ENCODE results near the gene PRKCI. TPM values are rescaled to one million over a fixed set of nuclear protein-coding genes. Genes with fewer than 3 reads are reported as not detected.

The PRKCI gene
- total RNA-seq, 1 experiment from 2014 or later = 25.2 TPM

- Histone ChIP-seq H3K36me3 (ENCODE audit: control insufficient read depth in 1 of 2, insufficient read depth in 2 of 2, low read length in 2 of 2) (peaks cover 0 to 13% of the 10 kb centered on the region in 2 experiments; a peak in 2 of 4 replicates), H3K4me1 (ENCODE audit: control insufficient read depth in 1 of 2, insufficient read depth in 2 of 2, low read length in 2 of 2) (no peaks in the 10 kb centered on the region), H3K9me2 (ENCODE audit: insufficient read depth) (no peaks in the 10 kb centered on the region), H3K4me2 (ENCODE audit: low read length) (no peak overlapping the region), H3K27me3 (ENCODE audit: insufficient read depth, low read length) (no peaks in the 10 kb centered on the region), H3K79me2 (ENCODE audit: insufficient read depth, low read length) (no peaks in the 10 kb centered on the region), H3K27ac (ENCODE audit: low read depth, low read length) (no peak overlapping the region), H3K4me3 (replicated peaks in 1 of 2; ENCODE audit: low read depth in 1 of 2, low read length in 2 of 2) (no peak overlapping the region), H2AFZ (ENCODE audit: low read depth, low read length, poor library complexity, severe bottlenecking) (no peak overlapping the region), H3K9me3 (ENCODE audit: control insufficient read depth in 1 of 2, insufficient read depth in 1 of 2, low read depth in 1 of 2, low read length in 2 of 2) (no peaks in the 10 kb centered on the region), H3K9ac (ENCODE audit: low read length) (no peak overlapping the region), H4K20me1 (ENCODE audit: insufficient read depth) (no peaks in the 10 kb centered on the region)
- RAD21 ChIA-PET (ENCODE audit: low non-redundant PET in 1 of 2, low total read pairs in 2 of 2, uncharacterized antibody in 2 of 2, unreplicated experiment in 2 of 2) = no interaction called here
- DNase-seq (ENCODE audit: low read depth, low spot score) (no peak), ATAC-seq (no peak)
- POLR2A ChIA-PET = no interaction called here
- intact Hi-C loops (cut with micrococcal nuclease) = no loop called here
- no peak for TF ChIP-seq YY1 (IDR thresholded peaks at IDR 0.05; ENCODE audit: extremely low read depth, insufficient replicate concordance, low read depth, low read length)
- TF ChIP-seq RAD21 (IDR thresholded peaks at IDR 0.05; ENCODE audit: low read depth) = no peak
- no peak for TF ChIP-seq MAX (IDR thresholded peaks at IDR 0.05)
- no peak for TF ChIP-seq CBX3 (IDR thresholded peaks at IDR 0.05; ENCODE audit: low read depth)
- TF ChIP-seq EZH2 (IDR thresholded peaks at IDR 0.05) = no peak
- TF ChIP-seq SIN3A (IDR thresholded peaks at IDR 0.05; ENCODE audit: low read depth) = no peak
- no peak for TF ChIP-seq FOSL1 (IDR thresholded peaks at IDR 0.05; ENCODE audit: low read depth)
- TF ChIP-seq ELF1 (IDR thresholded peaks at IDR 0.05; ENCODE audit: borderline replicate concordance, low read depth) = no peak
- TF ChIP-seq CTCF (IDR thresholded peaks at IDR 0.05 in 2 of 3, conservative IDR thresholded peaks at IDR 0.05 in 1 of 3; ENCODE audit: borderline replicate concordance in 1 of 3, insufficient read depth in 1 of 3, low read depth in 2 of 3, low read length in 2 of 3) = no peak
- TF ChIP-seq EGR1 (IDR thresholded peaks at IDR 0.05; ENCODE audit: low read depth) = no peak
- TF ChIP-seq SP1 (IDR thresholded peaks at IDR 0.05; ENCODE audit: low read depth) = no peak
- no peak for TF ChIP-seq EZH2phosphoT487 (IDR thresholded peaks at IDR 0.05; ENCODE audit: borderline replicate concordance)
- no peak for TF ChIP-seq SRF (IDR thresholded peaks at IDR 0.05; ENCODE audit: low read depth)
- no peak for TF ChIP-seq JUND (IDR thresholded peaks at IDR 0.05)
- no peak for TF ChIP-seq POLR2A (IDR thresholded peaks at IDR 0.05; ENCODE audit: borderline replicate concordance, extremely low read depth, insufficient read depth, insufficient read length)
- no peak for TF ChIP-seq TCF7L2 (IDR thresholded peaks at IDR 0.05; ENCODE audit: borderline replicate concordance, extremely low read depth, insufficient read depth, insufficient read length)
- no peak for TF ChIP-seq ZFX (IDR thresholded peaks at IDR 0.05)
- no peak for TF ChIP-seq ATF3 (IDR thresholded peaks at IDR 0.05)
- no TSS peak for BruUV-seq (replicated peaks)
- CTCF ChIA-PET = no interaction called here
These were observed 74.5 kb downstream of the PRKCI start for GRCh38 chr3:170296703-170297102.

All from HCT116 (cell line).